Liver (tissue), 9 donors: ENCODE data around the gene IFT43. TPM values are rescaled to one million over a fixed set of nuclear protein-coding genes. Genes with fewer than 3 reads are reported as not detected.

ENCODE experiments used
- DNase-seq: peaks from one replicate; pipeline ENCODE4 v3.0.0-alpha.2; 2017; ENCODE audit warnings: low spot score
- H3K27ac ChIP-seq, 2 donors: one replicate each; pipeline ENCODE4 v1.7.0; 2013; ENCODE audit warnings: inconsistent platforms in 2 of 2, low read length in 2 of 2, control low read depth in 1 of 2, low read depth in 1 of 2, mild to moderate bottlenecking in 1 of 2
- H3K27me3 ChIP-seq, 4 donors: one replicate each; pipeline versions ENCODE4 v1.6.1 to v1.7.0; 2013; ENCODE audit warnings: low read length in 3 of 4, inconsistent platforms in 1 of 4, mild to moderate bottlenecking in 1 of 4, moderate library complexity in 1 of 4; ENCODE audit not compliant: control insufficient read depth in 4 of 4, insufficient read depth in 4 of 4
- H3K36me3 ChIP-seq, 4 donors: one replicate each; pipeline versions ENCODE4 v1.6.1 to v1.7.0; 2013; ENCODE audit warnings: low read length in 3 of 4, mild to moderate bottlenecking in 3 of 4, low read depth in 1 of 4, moderate library complexity in 1 of 4; ENCODE audit not compliant: control insufficient read depth in 4 of 4, insufficient read depth in 3 of 4
- H3K4me1 ChIP-seq, 4 donors: one replicate each; pipeline versions ENCODE4 v1.6.1 to v1.7.0; 2013; ENCODE audit warnings: low read length in 3 of 4, mild to moderate bottlenecking in 3 of 4, moderate library complexity in 1 of 4; ENCODE audit not compliant: control insufficient read depth in 4 of 4, insufficient read depth in 4 of 4
- H3K4me3 ChIP-seq, 3 donors: one replicate each; pipeline versions ENCODE4 v1.6.1 to v1.7.0; 2013; ENCODE audit warnings: low read length in 3 of 3, control low read depth in 1 of 3, low read depth in 1 of 3, mild to moderate bottlenecking in 1 of 3
- H3K9ac ChIP-seq, 2 donors: one replicate each; pipeline ENCODE4 v1.7.0; 2013; ENCODE audit warnings: low read length in 2 of 2, mild to moderate bottlenecking in 2 of 2, moderate library complexity in 2 of 2, control low read depth in 1 of 2, low read depth in 1 of 2
- H3K9me3 ChIP-seq, 4 donors: one replicate each; pipeline versions ENCODE4 v1.6.1 to v1.7.0; 2013; ENCODE audit warnings: low read length in 3 of 4; ENCODE audit not compliant: control insufficient read depth in 4 of 4
- ATF3 ChIP-seq: IDR thresholded peaks from 2 replicates; pipeline ENCODE4 v1.6.1; 2016; ENCODE audit warnings: antibody characterized with exemption
- CTCF ChIP-seq: fragments of 150-350 bp; IDR thresholded peaks from 2 replicates; pipeline ENCODE4 v1.5.1; 2017; ENCODE audit warnings: improper control_type of control experiment, low read depth, low read length; ENCODE audit not compliant: missing input control
- EGR1 ChIP-seq, 2 donors: IDR thresholded peaks; 2 replicates each; pipeline ENCODE4 v1.6.1; 2016 to 2018; ENCODE audit warnings: antibody characterized with exemption in 2 of 2, low read depth in 2 of 2
- FOXA1 ChIP-seq: IDR thresholded peaks from 2 replicates; pipeline ENCODE4 v1.6.1; 2016; ENCODE audit warnings: antibody characterized with exemption
- FOXA2 ChIP-seq: IDR thresholded peaks from 2 replicates; pipeline ENCODE4 v1.6.1; 2016; ENCODE audit warnings: antibody characterized with exemption
- GABPA ChIP-seq, 2 donors: IDR thresholded peaks in 1 of 2; conservative IDR thresholded peaks in 1 of 2; 2 replicates each; pipeline ENCODE4 v1.6.1; 2016; ENCODE audit warnings: antibody characterized with exemption in 2 of 2, mild to moderate bottlenecking in 1 of 2, moderate library complexity in 1 of 2
- HNF4A ChIP-seq, 2 donors: conservative IDR thresholded peaks; 2 replicates each; pipeline ENCODE4 v1.6.1; 2016; ENCODE audit warnings: antibody characterized with exemption in 2 of 2, mild to moderate bottlenecking in 2 of 2
- HNF4G ChIP-seq: IDR thresholded peaks from 2 replicates; pipeline ENCODE4 v1.6.1; 2016; ENCODE audit warnings: antibody characterized with exemption
- JUND ChIP-seq, 2 donors: IDR thresholded peaks; 2 replicates each; pipeline ENCODE4 v1.6.1; 2016; ENCODE audit warnings: antibody characterized with exemption in 2 of 2
- MAX ChIP-seq: IDR thresholded peaks from 2 replicates; pipeline ENCODE4 v1.6.1; 2016; ENCODE audit warnings: antibody characterized with exemption
- NR2F2 ChIP-seq: IDR thresholded peaks from 2 replicates; pipeline ENCODE4 v1.6.1; 2016; ENCODE audit warnings: antibody characterized with exemption
- RAD21 ChIP-seq, 2 donors: IDR thresholded peaks; 2 replicates each; pipeline ENCODE4 v1.6.1; 2016; ENCODE audit warnings: antibody characterized with exemption in 2 of 2, mild to moderate bottlenecking in 2 of 2
- REST ChIP-seq: IDR thresholded peaks from 2 replicates; pipeline ENCODE4 v1.6.1; 2016; ENCODE audit warnings: antibody characterized with exemption, mild to moderate bottlenecking
- RXRA ChIP-seq, 2 donors: IDR thresholded peaks; 2 replicates each; pipeline ENCODE4 v1.6.1; 2017 to 2018; ENCODE audit warnings: antibody characterized with exemption in 2 of 2, mild to moderate bottlenecking in 1 of 2
- SP1 ChIP-seq: IDR thresholded peaks from 2 replicates; pipeline ENCODE4 v1.6.1; 2018; ENCODE audit warnings: antibody characterized with exemption, mild to moderate bottlenecking
- TAF1 ChIP-seq: conservative IDR thresholded peaks from 2 replicates; pipeline ENCODE4 v1.6.1; 2016; ENCODE audit warnings: antibody characterized with exemption, mild to moderate bottlenecking
- YY1 ChIP-seq: IDR thresholded peaks from 2 replicates; pipeline ENCODE4 v1.6.1; 2016; ENCODE audit warnings: antibody characterized with exemption, mild to moderate bottlenecking
- ZBTB33 ChIP-seq: IDR thresholded peaks from 2 replicates; pipeline ENCODE4 v1.6.1; 2016; ENCODE audit warnings: antibody characterized with exemption
- WGBS: extraction: QIAGEN DNeasy Blood & Tissue Kit; methylation state at CpG from one replicate; pipeline ENCODE4 v1.1.7; 2013; 5-methylcytosine and 5-hydroxymethylcytosine counted together
- polyA plus RNA-seq, 2 donors: library from polyadenylated mRNA; stranded (reverse) in 1 of 2; unstranded in 1 of 2; fragments of 200-250 nt in 1 of 2; fragments of >200 nt in 1 of 2; fragmentation: Nextera tagmentation in 1 of 2; extraction: Ambion mirVana in 1 of 2; gene quantifications; one replicate each; pipeline versions ENCODE4 v1.2.1 to v1.2.3, GENCODE V29; 2013 to 2015
- total RNA-seq, 2 donors: library from RNA; depleted of rRNA; stranded (reverse); fragments of >200 nt; gene quantifications; one replicate each; pipeline ENCODE4 v1.2.3, GENCODE V29; 2014
- donor health status: healthy.
- donor health status: healthy.
- donor health status: healthy.
- donor health status: healthy.
- donor health status: healthy.

The IFT43 gene
- total and polyA plus RNA-seq, 4 donors = 7.8 to 33.6 (median 19.3) TPM

- H3K27me3 ChIP-seq = peaks cover 2 to 25% (median 7%) of the 10 kb centered on the region in 4 donors
- TF ChIP-seq TAF1 = no peak
- TF ChIP-seq GABPA (IDR thresholded peaks at IDR 0.05 in 1 of 2, conservative IDR thresholded peaks at IDR 0.05 in 1 of 2) = no peak
- TF ChIP-seq YY1 = no peak
- no peak for TF ChIP-seq JUND (IDR thresholded peaks at IDR 0.05)
- no peak for TF ChIP-seq RXRA (IDR thresholded peaks at IDR 0.05)
- no peak for TF ChIP-seq RAD21 (IDR thresholded peaks at IDR 0.05)
- TF ChIP-seq CTCF = no peak
- no peak for TF ChIP-seq HNF4A (conservative IDR thresholded peaks at IDR 0.05)
- no peak for TF ChIP-seq ATF3
- TF ChIP-seq SP1 = no peak
- no peak for TF ChIP-seq EGR1 (IDR thresholded peaks at IDR 0.05; ENCODE audit: low read depth in 2 of 2)
- no peak for TF ChIP-seq FOXA1
- TF ChIP-seq FOXA2 = no peak
- no peak for TF ChIP-seq NR2F2
- TF ChIP-seq REST = no peak
- TF ChIP-seq ZBTB33 = no peak
- no peak for TF ChIP-seq HNF4G
- no peak for TF ChIP-seq MAX
- no peak overlapping the region for H3K9ac ChIP-seq
- no peaks in the 10 kb centered on the region for H3K4me1 ChIP-seq
- WGBS = 15% methylated on average over 30 of the region's 30 CpGs
- H3K36me3 ChIP-seq = no peaks in the 10 kb centered on the region
- DNase-seq = no peak
- H3K4me3 ChIP-seq = no peak overlapping the region
- H3K27ac ChIP-seq = no peak overlapping the region
- peaks cover 0 to 3% (median 0%) of the 10 kb centered on the region in 4 donors for H3K9me3 ChIP-seq
Measured at GRCh38 chr14:76131071-76131965, 145.8 kb downstream of the IFT43 start.
